ENCODE data around the gene AATF. TPM values are rescaled to one million over a fixed set of nuclear protein-coding genes. Genes with fewer than 3 reads are reported as not detected.

AATF gene, protein sequence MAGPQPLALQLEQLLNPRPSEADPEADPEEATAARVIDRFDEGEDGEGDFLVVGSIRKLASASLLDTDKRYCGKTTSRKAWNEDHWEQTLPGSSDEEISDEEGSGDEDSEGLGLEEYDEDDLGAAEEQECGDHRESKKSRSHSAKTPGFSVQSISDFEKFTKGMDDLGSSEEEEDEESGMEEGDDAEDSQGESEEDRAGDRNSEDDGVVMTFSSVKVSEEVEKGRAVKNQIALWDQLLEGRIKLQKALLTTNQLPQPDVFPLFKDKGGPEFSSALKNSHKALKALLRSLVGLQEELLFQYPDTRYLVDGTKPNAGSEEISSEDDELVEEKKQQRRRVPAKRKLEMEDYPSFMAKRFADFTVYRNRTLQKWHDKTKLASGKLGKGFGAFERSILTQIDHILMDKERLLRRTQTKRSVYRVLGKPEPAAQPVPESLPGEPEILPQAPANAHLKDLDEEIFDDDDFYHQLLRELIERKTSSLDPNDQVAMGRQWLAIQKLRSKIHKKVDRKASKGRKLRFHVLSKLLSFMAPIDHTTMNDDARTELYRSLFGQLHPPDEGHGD
- 68.3 and 127 TPM in 2 replicates for total RNA-seq (2014; rRNA removed; shearing (Covaris generic); ENCODE audit: low replicate concordance)

DNA sequence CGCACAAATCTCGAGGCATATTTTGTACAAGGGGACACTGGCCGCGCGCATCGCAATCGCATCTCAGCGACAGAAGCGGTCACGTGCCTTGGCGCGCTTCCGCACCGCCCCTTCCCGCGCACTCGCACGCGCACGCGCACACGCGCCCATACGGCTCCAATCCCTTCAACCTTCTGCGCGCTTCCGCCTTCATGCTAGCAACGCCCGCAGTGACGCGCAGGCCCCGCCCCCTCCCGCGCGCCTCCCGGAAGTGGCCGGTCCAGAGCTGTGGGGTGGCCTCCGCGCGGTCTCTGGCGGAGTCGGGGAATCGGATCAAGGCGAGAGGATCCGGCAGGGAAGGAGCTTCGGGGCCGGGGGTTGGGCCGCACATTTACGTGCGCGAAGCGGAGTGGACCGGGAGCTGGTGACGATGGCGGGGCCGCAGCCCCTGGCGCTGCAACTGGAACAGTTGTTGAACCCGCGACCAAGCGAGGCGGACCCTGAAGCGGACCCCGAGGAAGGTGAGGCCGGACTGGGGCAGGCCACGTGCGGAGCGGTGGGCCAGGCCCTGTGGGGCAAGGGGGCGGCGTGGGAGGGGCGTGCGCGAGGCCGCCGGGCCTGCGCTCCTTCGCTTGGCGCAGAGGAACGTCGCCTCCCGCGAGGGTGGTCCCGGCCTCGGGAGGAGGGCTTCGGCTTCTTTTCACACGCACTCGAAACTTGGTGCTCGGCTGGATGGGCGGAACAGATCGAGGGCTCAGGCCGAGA, at the start of gene AATF:
Gene AATF, plus strand, starts transcription at position 238 of the 744 bp plus-strand sequence. Its CDS starts 172 bp downstream, at position 410.
- no peaks in the 10 kb centered on the region for H3K9me3 ChIP-seq
- peak; percentile 97 for DNase-seq
- H3K4me3 ChIP-seq: peak within 1 kb of the TSS; percentile 87
- peaks cover 46% of the 10 kb centered on the region for H3K27me3 ChIP-seq
- H3K36me3 ChIP-seq: peaks cover 38% of the 10 kb centered on the region

DNA sequence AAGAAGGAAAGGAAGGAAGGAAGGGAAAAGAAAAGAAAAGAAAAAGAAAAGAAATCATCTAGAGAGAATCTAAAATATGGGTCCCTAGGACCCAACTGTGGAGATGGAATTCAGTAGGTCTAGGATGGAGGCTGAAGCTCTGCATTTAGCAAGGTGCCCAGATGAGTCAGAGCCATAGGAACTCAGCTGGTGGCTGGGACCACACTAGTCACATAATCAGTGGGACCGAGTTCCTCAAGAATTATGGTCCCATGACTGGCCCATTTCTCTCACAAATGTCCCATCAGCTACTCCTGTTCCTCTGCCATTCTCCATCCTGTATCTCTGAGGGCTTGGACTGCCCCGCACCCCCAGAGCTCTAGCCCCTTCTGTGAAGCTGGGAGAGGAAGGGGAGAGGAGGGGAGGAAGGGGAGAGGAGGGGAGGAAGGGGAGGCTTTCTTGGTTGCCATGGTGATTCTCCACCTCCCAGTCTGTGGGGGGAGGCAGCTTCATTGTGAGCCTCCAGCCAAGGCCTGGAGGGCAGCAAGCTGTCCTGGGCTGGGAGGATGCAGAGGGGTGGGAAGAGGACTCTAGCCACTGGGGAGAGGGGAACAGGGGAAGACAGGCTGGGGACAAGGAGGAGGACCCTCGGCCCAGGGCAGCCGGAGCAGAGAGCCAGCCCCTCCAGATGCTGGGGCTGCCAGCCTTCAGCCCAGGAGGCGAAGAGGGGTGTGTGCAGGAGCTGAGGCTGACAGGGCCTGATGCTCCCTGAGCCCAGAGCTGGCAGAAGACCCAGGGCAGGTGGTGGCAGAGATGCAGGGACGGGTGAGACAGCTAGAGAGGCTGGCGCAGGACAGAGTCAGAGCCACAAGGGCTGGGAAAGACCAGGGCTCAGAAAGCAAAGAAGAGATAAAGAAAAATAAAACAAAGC, 49.2 kb upstream of the AATF start:
- no peaks in the 10 kb centered on the region for H3K36me3 ChIP-seq
- no peak for DNase-seq
- H3K27me3 ChIP-seq: no peaks in the 10 kb centered on the region
- H3K4me3 ChIP-seq: no peak overlapping the region
- no peaks in the 10 kb centered on the region for H3K9me3 ChIP-seq

DNA sequence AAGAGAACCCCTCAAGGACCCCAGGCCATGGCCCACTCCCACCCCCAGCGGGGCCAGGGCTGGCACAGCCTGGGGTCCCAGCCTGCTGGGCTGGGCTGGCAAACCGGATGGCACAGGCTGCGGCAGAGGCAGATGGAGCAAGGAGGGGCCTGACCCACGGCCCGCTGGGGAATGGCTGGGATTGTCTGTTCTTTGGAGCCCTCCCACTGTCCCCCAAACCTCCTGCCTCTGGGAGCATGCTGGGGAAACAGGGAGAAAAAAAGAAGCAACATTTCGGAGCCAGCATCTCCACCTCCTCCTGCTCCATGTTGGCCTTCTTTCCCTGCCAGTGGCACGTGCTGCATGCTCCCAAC, 48.6 kb upstream of the AATF start:
- no peaks in the 10 kb centered on the region for H3K27me3 ChIP-seq
- no peak for DNase-seq
- H3K9me3 ChIP-seq: no peaks in the 10 kb centered on the region
- H3K36me3 ChIP-seq: no peaks in the 10 kb centered on the region
- H3K4me3 ChIP-seq: no peak overlapping the region

DNA sequence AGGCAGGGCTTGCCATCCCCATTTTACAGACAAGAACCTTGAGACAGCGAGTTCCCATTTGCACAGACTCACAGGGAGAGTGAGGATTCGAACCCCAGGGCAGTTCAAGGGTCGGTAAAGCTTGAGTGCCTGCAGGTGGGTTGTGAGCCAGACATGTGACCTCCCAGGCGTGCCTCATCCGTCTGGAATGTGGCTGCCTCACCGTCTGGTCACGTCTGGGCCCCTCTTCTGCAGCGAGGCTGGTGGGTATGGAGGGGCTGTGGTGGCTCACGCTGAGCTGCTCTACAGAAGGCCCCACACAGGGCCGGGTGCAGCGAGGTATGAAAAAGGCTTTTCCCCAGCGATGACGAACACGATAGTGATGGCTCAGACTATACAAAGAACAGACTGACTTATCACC, 47.2 kb upstream of the AATF start:
- peak; percentile 9 for DNase-seq
- no peaks in the 10 kb centered on the region for H3K9me3 ChIP-seq
- H3K4me3 ChIP-seq: no peak overlapping the region
- peaks cover 1% of the 10 kb centered on the region; the same call in 1 of the 2 replicates for H3K27me3 ChIP-seq
- no peaks in the 10 kb centered on the region for H3K36me3 ChIP-seq

DNA sequence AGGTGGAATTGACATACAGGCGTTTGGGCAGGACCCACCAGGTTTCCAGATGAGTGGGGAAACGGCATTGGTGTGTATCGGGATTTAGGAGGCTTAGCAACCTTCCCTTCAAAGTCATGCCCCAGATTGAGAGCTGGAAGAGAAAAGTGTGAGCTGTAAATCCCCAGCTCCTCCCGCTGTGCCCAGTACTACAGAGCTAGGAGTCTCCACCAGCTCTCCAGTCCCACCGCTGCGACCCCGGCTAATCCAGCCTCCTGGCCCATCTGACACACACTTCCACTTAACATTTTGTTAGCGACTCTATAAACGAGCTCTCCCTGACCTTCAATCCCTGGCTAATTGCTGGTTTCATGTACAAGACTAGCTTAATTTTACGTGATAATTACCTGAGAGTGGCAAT, 41.3 kb upstream of the AATF start:
- H3K27me3 ChIP-seq: peaks cover 22% of the 10 kb centered on the region
- no peak overlapping the region for H3K4me3 ChIP-seq
- DNase-seq: no peak
- H3K9me3 ChIP-seq: no peaks in the 10 kb centered on the region
- no peaks in the 10 kb centered on the region for H3K36me3 ChIP-seq

DNA sequence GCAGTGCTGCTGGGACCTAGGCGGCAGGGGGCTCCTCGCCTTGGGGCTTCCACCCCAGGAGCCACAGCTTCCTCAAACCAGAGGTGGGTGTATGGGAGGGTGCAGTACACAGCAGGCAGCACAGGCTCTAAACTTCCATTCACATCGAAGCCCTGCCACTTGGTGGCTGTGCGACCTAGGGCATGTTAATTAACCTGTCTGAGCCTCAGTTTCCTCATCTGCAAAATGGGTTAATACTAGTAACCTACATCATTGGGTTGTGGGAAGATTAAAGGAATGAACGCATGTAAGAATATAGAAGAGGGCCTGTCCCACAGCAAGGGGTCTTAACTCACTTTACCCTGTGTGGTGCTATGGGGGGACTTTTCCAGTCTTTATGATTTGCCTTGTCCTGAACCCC, 38.2 kb upstream of the AATF start:
- Histone ChIP-seq H3K27me3 (peaks cover 27% of the 10 kb centered on the region), H3K9me3 (no peaks in the 10 kb centered on the region), H3K4me3 (no peak overlapping the region), H3K36me3 (no peaks in the 10 kb centered on the region)
- no peak for DNase-seq

DNA sequence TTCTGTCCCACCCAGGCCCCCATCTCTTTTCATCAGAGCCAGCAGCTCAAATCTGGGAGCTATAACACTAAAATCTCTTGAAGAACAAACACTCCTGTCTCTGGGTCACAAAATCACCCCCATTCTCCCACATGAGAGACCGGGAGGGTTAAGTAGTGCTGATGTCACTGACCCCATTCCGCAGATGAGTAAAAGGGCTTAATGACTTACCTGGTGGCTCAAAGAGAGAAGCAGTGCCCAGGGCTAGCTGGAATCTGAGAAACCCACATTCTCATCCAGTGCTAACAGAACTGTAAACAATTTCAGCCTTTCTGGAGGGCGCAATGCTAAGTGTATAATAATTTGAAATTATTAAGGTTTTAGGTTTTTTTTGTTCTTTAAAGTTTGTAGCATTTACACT, 37.8 kb upstream of the AATF start:
- H3K27me3 ChIP-seq: peaks cover 27% of the 10 kb centered on the region
- no peak for DNase-seq
- H3K4me3 ChIP-seq: no peak overlapping the region
- H3K36me3 ChIP-seq: no peaks in the 10 kb centered on the region
- no peaks in the 10 kb centered on the region for H3K9me3 ChIP-seq

DNA sequence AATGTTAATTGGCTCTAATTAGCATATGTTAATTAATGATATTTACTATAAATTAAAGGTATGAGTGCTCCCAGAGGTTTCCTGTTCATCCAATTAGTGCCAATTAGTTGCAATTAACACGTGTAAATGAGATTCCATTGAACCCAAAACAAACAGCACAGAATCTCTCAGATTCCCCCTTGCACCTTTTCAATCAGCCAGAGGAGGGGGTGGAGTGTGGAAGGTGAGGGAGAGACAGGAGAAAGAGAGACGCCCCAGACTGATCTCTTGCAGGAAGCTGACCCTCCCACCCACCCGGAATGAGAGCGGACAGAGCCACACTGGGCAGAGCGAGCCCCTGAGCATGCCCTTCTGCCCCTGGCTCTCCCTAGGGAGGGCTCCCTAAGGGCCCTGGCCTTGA, 35.6 kb upstream of the AATF start:
- no peaks in the 10 kb centered on the region for H3K9me3 ChIP-seq
- no peak for DNase-seq
- H3K27me3 ChIP-seq: peaks cover 18% of the 10 kb centered on the region
- no peak overlapping the region for H3K4me3 ChIP-seq
- H3K36me3 ChIP-seq: no peaks in the 10 kb centered on the region

DNA sequence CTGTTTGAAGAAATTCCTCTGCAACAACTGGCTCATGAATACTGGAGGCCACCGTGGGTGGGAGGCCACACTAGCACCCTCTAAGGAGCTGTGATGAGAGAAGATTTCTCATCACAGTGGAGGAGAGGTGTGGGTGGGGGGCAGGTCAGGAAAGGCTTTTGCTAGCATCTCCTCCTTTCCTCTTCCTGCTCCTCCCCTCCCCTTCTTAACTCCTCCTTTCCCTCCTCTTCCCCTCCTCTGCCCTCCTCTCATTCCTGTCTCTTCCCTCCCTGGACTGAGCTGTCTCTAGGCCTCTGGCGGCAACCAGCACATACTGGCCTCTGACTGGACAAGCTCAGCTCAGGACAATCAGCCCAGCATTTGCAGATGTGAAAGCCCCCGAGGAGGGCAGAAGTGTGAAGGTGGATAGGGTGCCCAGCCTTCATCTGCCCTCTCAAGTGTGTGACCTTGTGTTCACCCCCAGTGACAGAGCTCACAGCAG, 30.5 kb upstream of the AATF start:
- Histone ChIP-seq H3K4me3 (no peak overlapping the region), H3K27me3 (no peaks in the 10 kb centered on the region), H3K9me3 (no peaks in the 10 kb centered on the region), H3K36me3 (no peaks in the 10 kb centered on the region)
- DNase-seq: no peak

DNA sequence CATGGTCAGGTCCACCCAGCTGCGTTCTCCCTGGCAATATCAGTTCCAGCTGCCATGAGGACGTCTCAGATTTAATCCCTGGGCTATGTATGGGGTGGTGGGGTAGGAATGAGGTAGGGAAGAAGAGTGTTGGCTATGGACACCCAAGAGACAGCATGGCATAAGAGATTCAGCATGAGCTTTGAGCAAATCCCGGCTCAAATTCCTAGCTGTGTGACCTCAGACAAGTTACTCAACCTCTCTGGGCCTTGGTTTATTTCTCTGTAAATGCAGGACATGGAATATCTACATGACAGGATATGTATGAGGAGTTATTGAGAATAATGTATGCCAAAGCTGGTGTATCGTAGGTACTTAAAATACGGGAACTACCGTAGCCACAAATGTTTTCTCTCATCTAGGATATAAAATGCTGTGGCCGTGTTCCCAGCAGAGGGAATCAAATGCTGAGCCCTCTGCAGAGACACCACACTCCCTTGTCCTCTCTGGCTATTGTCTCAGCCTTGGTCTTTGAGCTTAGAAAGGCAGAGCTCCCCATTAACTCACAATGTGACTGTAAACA, 29.3 kb upstream of the AATF start:
- no peak for DNase-seq
- H3K36me3 ChIP-seq: no peaks in the 10 kb centered on the region
- H3K4me3 ChIP-seq: no peak overlapping the region
- no peaks in the 10 kb centered on the region for H3K9me3 ChIP-seq
- no peaks in the 10 kb centered on the region for H3K27me3 ChIP-seq

DNA sequence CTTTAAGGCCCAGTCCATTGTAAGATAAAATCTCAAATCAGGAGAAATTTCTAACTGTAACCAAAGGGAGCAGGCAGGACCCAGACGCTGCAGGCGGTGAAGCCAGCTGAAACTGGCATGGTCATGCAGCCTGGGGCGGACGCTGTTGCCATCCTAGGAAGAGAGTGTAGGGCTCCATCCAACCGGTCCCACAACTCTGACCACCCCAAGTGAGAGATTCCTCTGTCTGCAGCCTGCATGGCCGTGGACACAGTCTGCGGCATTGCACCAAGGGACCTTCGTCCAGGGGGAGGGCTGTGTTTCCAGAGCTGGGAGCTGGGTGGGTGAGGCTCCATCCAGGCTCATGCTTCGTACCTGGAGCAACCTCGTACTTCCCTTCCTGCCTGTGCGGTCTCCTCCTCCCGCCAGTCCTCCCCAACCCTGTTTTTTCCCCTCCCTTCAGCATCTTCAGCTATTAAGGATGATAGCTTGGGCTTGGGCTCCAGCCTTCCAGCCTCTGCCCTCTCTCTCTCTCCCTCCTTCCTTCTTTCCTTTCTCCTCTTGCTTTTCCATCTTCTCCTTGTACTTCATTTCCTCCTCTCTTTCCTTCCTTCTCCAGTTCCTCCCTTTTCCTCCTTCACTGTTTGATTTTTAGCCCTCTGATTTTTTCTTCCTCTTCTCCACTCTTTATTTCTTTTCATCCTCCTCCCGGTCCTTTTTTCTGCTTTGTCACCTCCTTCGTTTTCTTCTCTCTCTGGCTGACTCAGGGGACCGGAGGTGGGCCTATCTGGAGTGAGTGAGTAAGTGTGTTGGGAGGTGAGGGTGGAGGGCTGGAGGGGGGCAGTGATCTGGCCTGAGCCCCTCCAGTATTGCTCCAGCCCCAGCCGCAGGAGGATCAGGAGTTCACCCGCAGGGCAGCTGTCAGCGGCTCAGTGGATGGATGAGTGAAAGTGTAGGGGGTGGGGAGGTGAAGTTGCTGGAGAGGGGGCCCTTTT, 28.4 kb upstream of the AATF start:
- Histone ChIP-seq H3K36me3 (no peaks in the 10 kb centered on the region), H3K27me3 (no peaks in the 10 kb centered on the region), H3K9me3 (no peaks in the 10 kb centered on the region), H3K4me3 (no peak overlapping the region)
- DNase-seq: no peak

DNA sequence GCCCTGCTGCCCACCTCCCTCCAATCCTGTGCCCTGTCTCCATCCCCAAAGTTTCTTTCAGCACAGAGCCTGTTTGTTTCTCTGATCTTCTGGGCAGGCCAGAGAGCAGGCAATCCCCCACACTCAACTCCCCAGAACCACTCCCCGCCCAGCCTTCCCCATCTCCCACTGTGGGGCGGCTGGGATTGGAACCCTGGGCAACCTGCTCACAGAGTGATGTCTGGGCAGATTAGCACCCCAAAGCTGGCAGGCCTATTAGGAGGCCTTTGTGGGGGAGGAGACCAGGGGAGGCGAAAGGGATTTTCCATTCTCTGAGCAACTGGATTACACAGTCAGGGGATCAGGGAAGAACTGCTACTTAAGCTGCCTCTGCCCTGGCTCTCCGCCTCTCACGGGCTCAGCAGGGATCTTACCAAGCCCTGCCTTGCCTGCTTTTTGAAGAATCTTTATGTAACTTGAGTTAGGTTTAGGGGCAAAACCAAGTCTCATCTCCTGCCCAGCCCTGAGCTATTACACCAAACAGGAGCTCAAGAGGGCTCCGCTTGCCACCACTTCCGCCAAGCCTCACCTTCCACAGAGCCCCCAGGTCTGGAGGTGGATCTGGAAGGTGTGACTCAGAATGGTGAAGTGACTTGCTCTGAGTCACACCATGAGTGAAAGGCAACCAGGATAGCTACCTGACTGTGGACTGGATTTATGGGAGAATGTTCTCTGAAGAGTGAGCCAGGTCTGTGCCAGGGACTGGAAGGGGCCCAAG, 27.5 kb upstream of the AATF start:
- no peak for DNase-seq
- no peaks in the 10 kb centered on the region for H3K9me3 ChIP-seq
- H3K4me3 ChIP-seq: no peak overlapping the region
- H3K27me3 ChIP-seq: no peaks in the 10 kb centered on the region
- no peaks in the 10 kb centered on the region for H3K36me3 ChIP-seq

DNA sequence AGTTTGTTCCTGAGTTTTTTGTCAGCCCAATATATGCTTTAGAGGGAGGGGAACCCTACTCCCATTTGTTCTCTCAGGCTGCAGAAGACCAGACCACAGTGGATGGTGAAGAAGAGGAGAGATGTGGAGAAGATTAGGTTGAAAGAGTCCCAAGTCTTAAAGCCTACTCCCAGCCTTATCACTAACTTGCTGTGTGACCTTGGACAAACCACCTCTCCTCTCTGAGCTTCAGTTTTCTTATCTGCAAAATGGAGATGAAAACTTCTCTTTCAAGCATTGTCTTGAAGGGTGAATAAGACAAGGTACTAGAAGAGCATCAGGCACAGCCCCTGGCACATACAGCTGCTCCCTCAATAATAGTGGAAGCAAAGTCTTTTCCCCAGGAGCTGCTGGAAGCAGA, 26.6 kb upstream of the AATF start:
- no peaks in the 10 kb centered on the region for H3K9me3 ChIP-seq
- no peak overlapping the region for H3K4me3 ChIP-seq
- DNase-seq: no peak
- no peaks in the 10 kb centered on the region for H3K36me3 ChIP-seq
- no peaks in the 10 kb centered on the region for H3K27me3 ChIP-seq

DNA sequence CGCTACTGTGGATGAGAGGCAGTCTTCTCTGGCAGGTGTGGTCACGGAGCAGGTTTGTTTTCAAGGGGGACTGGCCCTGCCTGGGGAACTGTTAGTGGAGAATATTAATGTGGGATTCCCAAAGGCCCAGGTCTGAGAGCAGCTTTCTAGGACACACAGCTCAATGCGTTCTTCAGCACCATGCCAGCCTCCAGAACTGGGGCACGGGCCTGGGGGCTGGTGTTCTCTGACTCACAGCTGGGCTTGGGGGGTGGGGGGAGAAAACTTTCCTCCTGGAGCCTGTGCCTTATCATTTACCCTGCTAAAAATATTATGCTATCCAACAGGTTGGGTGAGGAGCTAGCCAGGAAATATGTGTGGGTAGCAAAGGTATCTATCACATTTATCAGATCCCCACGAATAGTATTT, 24.9 kb upstream of the AATF start:
- Histone ChIP-seq H3K36me3 (no peaks in the 10 kb centered on the region), H3K9me3 (no peaks in the 10 kb centered on the region), H3K27me3 (peaks cover 3% of the 10 kb centered on the region; the same call in 1 of the 2 replicates), H3K4me3 (no peak overlapping the region)
- DNase-seq: no peak

DNA sequence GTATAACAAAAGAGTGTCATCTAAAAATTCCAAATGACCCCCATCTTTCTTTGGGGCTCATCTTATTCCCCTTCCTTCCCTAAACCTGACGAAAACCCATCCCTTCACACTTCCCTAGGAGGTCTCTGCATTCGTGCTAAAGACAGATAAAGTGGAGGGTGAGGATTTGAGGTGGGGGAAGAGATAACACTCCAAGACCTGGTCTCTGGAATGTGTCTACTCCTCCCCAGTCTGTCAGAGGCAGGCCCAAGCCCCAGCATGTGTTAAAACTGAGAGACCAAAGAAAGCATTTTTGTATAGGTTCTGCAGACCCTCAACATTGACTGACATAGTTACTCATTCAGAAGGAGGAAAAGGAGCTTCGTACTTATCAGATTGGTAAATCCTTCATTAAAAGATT, 22.5 kb upstream of the AATF start:
- peaks cover 25% of the 10 kb centered on the region for H3K27me3 ChIP-seq
- no peak for DNase-seq
- no peaks in the 10 kb centered on the region for H3K9me3 ChIP-seq
- H3K4me3 ChIP-seq: no peak overlapping the region
- H3K36me3 ChIP-seq: no peaks in the 10 kb centered on the region
